H9 (cell line): Measurements from ENCODE around the gene ZFPL1. TPM values are rescaled to one million over a fixed set of nuclear protein-coding genes. Genes with fewer than 3 reads are reported as not detected.

Experiments used
- DNase-seq: peaks from one replicate; pipeline ENCODE4 v3.0.0-alpha.2; 2017
- H2AFZ ChIP-seq: one replicate; pipeline ENCODE4 v1.6.1; 2013; ENCODE audit warnings: mild to moderate bottlenecking, low read length, control low read depth, moderate library complexity
- H2AK5ac ChIP-seq: 2 replicates; pipeline ENCODE4 v1.6.1; 2013; ENCODE audit warnings: low read length, control low read depth, mixed read lengths; ENCODE audit not compliant: insufficient read length
- H2BK120ac ChIP-seq: one replicate; pipeline ENCODE4 v1.6.1; 2013; ENCODE audit warnings: low read depth, mild to moderate bottlenecking, low read length, control low read depth, inconsistent platforms; ENCODE audit not compliant: poor library complexity, severe bottlenecking
- H2BK12ac ChIP-seq: 2 replicates; pipeline ENCODE4 v1.6.1; 2013; ENCODE audit warnings: low read length, control low read depth, mixed read lengths, low read depth; ENCODE audit not compliant: insufficient read length
- H2BK15ac ChIP-seq: 2 replicates; pipeline ENCODE4 v1.6.1; 2013; ENCODE audit warnings: low read depth, low read length, control low read depth
- H2BK20ac ChIP-seq: one replicate; pipeline ENCODE4 v1.6.1; 2013; ENCODE audit warnings: low read depth, mild to moderate bottlenecking, low read length, control low read depth, inconsistent platforms; ENCODE audit not compliant: poor library complexity, severe bottlenecking
- H2BK5ac ChIP-seq: 2 replicates; pipeline ENCODE4 v1.6.1; 2013; ENCODE audit warnings: low read length, control low read depth, mixed read lengths; ENCODE audit not compliant: insufficient read length
- H3K14ac ChIP-seq: 2 replicates; pipeline ENCODE4 v1.6.1; 2013; ENCODE audit warnings: low read length, control low read depth; ENCODE audit not compliant: insufficient read depth
- H3K18ac ChIP-seq: 2 replicates; pipeline ENCODE4 v1.6.1; 2013; ENCODE audit warnings: low read depth, mild to moderate bottlenecking, mixed read lengths, low read length, control low read depth; ENCODE audit not compliant: insufficient read length
- H3K23ac ChIP-seq: 2 replicates; pipeline ENCODE4 v1.6.1; 2013; ENCODE audit warnings: low read length, control low read depth, mixed read lengths, low read depth; ENCODE audit not compliant: insufficient read length
- H3K23me2 ChIP-seq: 2 replicates; pipeline ENCODE4 v1.6.1; 2013; ENCODE audit warnings: low read depth, mild to moderate bottlenecking, mixed read lengths, low read length, control low read depth; ENCODE audit not compliant: insufficient read length, poor library complexity, severe bottlenecking
- H3K27ac ChIP-seq: 2 replicates; pipeline ENCODE4 v1.5.1; 2013; ENCODE audit warnings: low read length, control low read depth, mixed read lengths, low read depth; ENCODE audit not compliant: insufficient read length
- H3K27me3 ChIP-seq: 2 replicates; pipeline ENCODE4 v1.6.1; 2013; ENCODE audit warnings: low read length, control low read depth, inconsistent platforms; ENCODE audit not compliant: insufficient read depth
- H3K4ac ChIP-seq: 2 replicates; pipeline ENCODE4 v1.6.1; 2013; ENCODE audit warnings: low read depth, mild to moderate bottlenecking, control low read depth, inconsistent platforms, low read length, moderate library complexity
- H3K4me1 ChIP-seq: 2 replicates; pipeline ENCODE4 v1.6.1; 2013; ENCODE audit warnings: low read length, control low read depth, inconsistent platforms; ENCODE audit not compliant: insufficient read depth
- H3K4me2 ChIP-seq: 2 replicates; pipeline ENCODE4 v1.6.1; 2013; ENCODE audit warnings: low read length, control low read depth, mixed read lengths; ENCODE audit not compliant: insufficient read length, insufficient read depth
- H3K56ac ChIP-seq: 2 replicates; pipeline ENCODE4 v1.6.1; 2013; ENCODE audit warnings: low read depth, mild to moderate bottlenecking, mixed read lengths, low read length, control low read depth; ENCODE audit not compliant: insufficient read length
- H3K79me1 ChIP-seq: 2 replicates; pipeline ENCODE4 v1.6.1; 2013; ENCODE audit warnings: low read depth, mild to moderate bottlenecking, moderate library complexity, low read length, control low read depth, inconsistent platforms; ENCODE audit not compliant: insufficient read depth, poor library complexity, severe bottlenecking
- H3K79me2 ChIP-seq: 2 replicates; pipeline ENCODE4 v1.6.1; 2013; ENCODE audit warnings: low read length, control low read depth, inconsistent platforms; ENCODE audit not compliant: insufficient read depth
- H3K9ac ChIP-seq: 2 replicates; pipeline ENCODE4 v1.6.1; 2013; ENCODE audit warnings: low read length, control low read depth, mixed read lengths; ENCODE audit not compliant: insufficient read length; ENCODE audit errors: extremely low read depth
- H3K9me3 ChIP-seq: one replicate; pipeline ENCODE4 v1.6.1; 2013; ENCODE audit warnings: low read depth, low read length, inconsistent platforms; ENCODE audit not compliant: control insufficient read depth
- H3T11ph ChIP-seq: one replicate; pipeline ENCODE4 v1.6.1; 2013; ENCODE audit warnings: mild to moderate bottlenecking, low read length, control low read depth, inconsistent platforms
- H4K20me1 ChIP-seq: one replicate; pipeline ENCODE4 v1.6.1; 2013; ENCODE audit not compliant: control insufficient read depth, insufficient read length, insufficient read depth
- H4K5ac ChIP-seq: 2 replicates; pipeline ENCODE4 v1.6.1; 2013; ENCODE audit warnings: low read depth, mild to moderate bottlenecking, mixed read lengths, low read length, control low read depth; ENCODE audit not compliant: insufficient read length
- H4K8ac ChIP-seq: replicated peaks from 2 replicates; pipeline ENCODE4 v1.6.1; 2013; ENCODE audit warnings: low read length, control low read depth, mixed read lengths, low read depth; ENCODE audit not compliant: insufficient read length
- H4K91ac ChIP-seq: 2 replicates; pipeline ENCODE4 v1.6.1; 2013; ENCODE audit warnings: low read depth, mild to moderate bottlenecking, moderate library complexity, mixed read lengths, low read length, control low read depth; ENCODE audit not compliant: insufficient read length
- H3K27ac Mint-ChIP-seq, 3 experiments: 2 replicates in 2 of 3; 3 replicates in 1 of 3; pipeline ENCODE4 v1.8.0; 2020 to 2021; ENCODE audit warnings: mixed read lengths in 3 of 3, mild to moderate bottlenecking in 1 of 3, moderate library complexity in 1 of 3
- H3K27me3 Mint-ChIP-seq: 2 replicates; pipeline ENCODE4 v1.8.0; 2021; ENCODE audit warnings: low read depth, mild to moderate bottlenecking, moderate library complexity, mixed read lengths
- H3K36me3 Mint-ChIP-seq, 3 experiments: 2 replicates in 2 of 3; 3 replicates in 1 of 3; pipeline ENCODE4 v1.8.0; 2020 to 2021; ENCODE audit warnings: low read depth in 3 of 3, mixed read lengths in 3 of 3; ENCODE audit not compliant: insufficient read depth in 1 of 3
- H3K4me1 Mint-ChIP-seq, 2 experiments: 2 replicates each; pipeline ENCODE4 v1.8.0; 2020; ENCODE audit warnings: mixed read lengths in 2 of 2
- H3K4me3 Mint-ChIP-seq, 2 experiments: 2 replicates in 1 of 2; 3 replicates in 1 of 2; pipeline ENCODE4 v1.8.0; 2020 to 2021; ENCODE audit warnings: mild to moderate bottlenecking in 2 of 2, mixed read lengths in 2 of 2, moderate library complexity in 1 of 2
- H3K9me3 Mint-ChIP-seq, 2 experiments: 2 replicates in 1 of 2; 3 replicates in 1 of 2; pipeline ENCODE4 v1.8.0; 2020; ENCODE audit warnings: mild to moderate bottlenecking in 2 of 2, mixed read lengths in 2 of 2, moderate library complexity in 1 of 2
- WGBS: extraction: QIAGEN DNeasy Blood & Tissue Kit; methylation state at CpG from one replicate; pipeline ENCODE4 v1.1.7; 2013; ENCODE audit warnings: missing lambda C conversion rate, low lambda C conversion rate, mixed read lengths; ENCODE audit not compliant: insufficient read length; ENCODE audit errors: extremely low coverage; 5-methylcytosine and 5-hydroxymethylcytosine counted together
- total RNA-seq: library from RNA; stranded (reverse); gene quantifications from 2 replicates; pipeline ENCODE4 v1.2.1, GENCODE V29; 2021
- TF ChIP-seq, protein P1 (sequence below): fragments of 200-600 bp; sonication (generic); conservative IDR thresholded peaks from 3 replicates; pipeline ENCODE4 v1.8.0; 2021; ENCODE audit warnings: antibody characterized with exemption, mild to moderate bottlenecking

The ZFPL1 gene
- total RNA-seq, 1 experiment from 2014 or later = 24.2 TPM

DNA sequence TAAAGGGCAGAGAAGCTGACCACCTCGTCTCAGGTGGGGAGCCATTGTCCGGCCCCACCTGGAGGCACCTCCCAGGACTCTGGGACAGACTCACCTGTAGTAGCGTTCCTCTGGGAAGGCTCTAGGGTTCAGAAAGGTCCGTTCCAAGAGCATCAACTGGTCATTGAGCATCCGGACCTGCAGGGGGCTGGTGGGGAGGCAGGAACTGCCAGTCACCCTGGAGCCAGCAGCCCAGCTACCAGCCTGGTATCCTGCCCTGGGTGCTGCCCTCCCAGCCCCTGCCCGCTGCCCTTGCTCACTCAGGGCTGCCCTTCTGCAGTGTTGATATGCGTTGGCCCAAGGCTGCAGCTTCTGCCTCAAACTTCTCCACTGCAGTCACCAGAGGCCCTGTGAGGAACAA, 38.3 kb upstream of the ZFPL1 start:
- Histone ChIP-seq H2BK5ac (no peak overlapping the region), H3K56ac (no peak overlapping the region), H3K18ac (no peak overlapping the region), H2BK15ac (no peak overlapping the region), H3K79me2 (peaks cover 2% of the 10 kb centered on the region; the same call in 1 of the 2 replicates), H3T11ph (no peak overlapping the region), H4K20me1 (no peaks in the 10 kb centered on the region), H3K4me1 (no peaks in the 10 kb centered on the region), H3K4ac (no peak overlapping the region), H2BK20ac (no peak overlapping the region), H3K4me2 (no peak overlapping the region), H3K79me1 (no peaks in the 10 kb centered on the region), H2BK120ac (no peak overlapping the region), H3K27me3 (no peaks in the 10 kb centered on the region), H2AK5ac (no peak overlapping the region), H2BK12ac (no peak overlapping the region), H3K9ac (no peak overlapping the region), H3K14ac (no peak overlapping the region), H3K23ac (no peak overlapping the region), H3K9me3 (no peaks in the 10 kb centered on the region), H4K5ac (no peak overlapping the region), H4K8ac (no peak overlapping the region), H4K91ac (no peak overlapping the region), H3K23me2 (peaks cover 4% of the 10 kb centered on the region), H2AFZ (no peak overlapping the region), H3K27ac (no peak overlapping the region)
- H3K4me1 Mint-ChIP-seq = peaks cover 9 to 20% of the 10 kb centered on the region in 2 experiments
- no peak overlapping the region for H3K27ac Mint-ChIP-seq
- TF ChIP-seq, protein P1, sequence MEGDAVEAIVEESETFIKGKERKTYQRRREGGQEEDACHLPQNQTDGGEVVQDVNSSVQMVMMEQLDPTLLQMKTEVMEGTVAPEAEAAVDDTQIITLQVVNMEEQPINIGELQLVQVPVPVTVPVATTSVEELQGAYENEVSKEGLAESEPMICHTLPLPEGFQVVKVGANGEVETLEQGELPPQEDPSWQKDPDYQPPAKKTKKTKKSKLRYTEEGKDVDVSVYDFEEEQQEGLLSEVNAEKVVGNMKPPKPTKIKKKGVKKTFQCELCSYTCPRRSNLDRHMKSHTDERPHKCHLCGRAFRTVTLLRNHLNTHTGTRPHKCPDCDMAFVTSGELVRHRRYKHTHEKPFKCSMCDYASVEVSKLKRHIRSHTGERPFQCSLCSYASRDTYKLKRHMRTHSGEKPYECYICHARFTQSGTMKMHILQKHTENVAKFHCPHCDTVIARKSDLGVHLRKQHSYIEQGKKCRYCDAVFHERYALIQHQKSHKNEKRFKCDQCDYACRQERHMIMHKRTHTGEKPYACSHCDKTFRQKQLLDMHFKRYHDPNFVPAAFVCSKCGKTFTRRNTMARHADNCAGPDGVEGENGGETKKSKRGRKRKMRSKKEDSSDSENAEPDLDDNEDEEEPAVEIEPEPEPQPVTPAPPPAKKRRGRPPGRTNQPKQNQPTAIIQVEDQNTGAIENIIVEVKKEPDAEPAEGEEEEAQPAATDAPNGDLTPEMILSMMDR = no peak
- peaks cover 5 to 25% (median 21%) of the 10 kb centered on the region in 3 experiments; a peak in 6 of 7 replicates for H3K36me3 Mint-ChIP-seq
- no peaks in the 10 kb centered on the region for H3K9me3 Mint-ChIP-seq
- no CpG with 5 or more reads among the region's 7 CpGs for WGBS
- no peak overlapping the region for H3K4me3 Mint-ChIP-seq
- no peak for DNase-seq
- H3K27me3 Mint-ChIP-seq = no peaks in the 10 kb centered on the region
